Endothelial cell of umbilical vein (primary cell): Measurements from ENCODE around the gene HOXD4. TPM values are rescaled to one million over a fixed set of nuclear protein-coding genes. Genes with fewer than 3 reads are reported as not detected.

Experiments used
- BruUV-seq: library from RNA; stranded (reverse); fragments of 400-500 nt; replicated peaks from 2 replicates; lab custom pipeline; 2021; lab: Mats Ljungman, UMichigan
- CTCF ChIA-PET: fragments of 300-600, 350-600 bp; sonication (Branson Sonifier 250); formaldehyde crosslinking; loops from one replicate; lab custom pipeline; 2021; ENCODE audit warnings: antibody characterized with exemption, inconsistent platforms; lab: Charles Lee
- POLR2A ChIA-PET: fragments of 300-600, 350-600 bp; sonication (Branson Sonifier 250); formaldehyde crosslinking; loops from one replicate; lab custom pipeline; 2021; ENCODE audit warnings: antibody characterized with exemption, inconsistent platforms; lab: Charles Lee
- DNase-seq: peaks from one replicate; pipeline ENCODE4 v3.0.0-alpha.2; 2011; ENCODE audit warnings: low read depth, low spot score
- FAIRE-seq: peaks from 2 replicates; lab custom pipeline; 2011; peaks lifted over from hg19 to GRCh38; lab: Jason Lieb, UNC
- H2AFZ ChIP-seq: 2 replicates; pipeline ENCODE4 v1.6.0; 2012; ENCODE audit warnings: low read depth, low read length, control low read depth, inconsistent platforms
- H3K27ac ChIP-seq: 2 replicates; pipeline ENCODE4 v1.5.1; 2011; ENCODE audit warnings: low read depth, mild to moderate bottlenecking, control low read depth, low read length, moderate library complexity; ENCODE audit not compliant: insufficient read depth
- H3K27me3 ChIP-seq, 2 experiments: 2 replicates each; pipeline versions ENCODE4 v1.6.0 to v1.6.1; 2011; ENCODE audit warnings: low read length in 2 of 2, mixed read lengths in 1 of 2; ENCODE audit not compliant: control insufficient read depth in 2 of 2, insufficient read depth in 2 of 2
- H3K36me3 ChIP-seq, 2 experiments: 2 replicates in 1 of 2; 3 replicates in 1 of 2; pipeline ENCODE4 v1.5.1; 2011; ENCODE audit warnings: low read length in 2 of 2, mild to moderate bottlenecking in 1 of 2, moderate library complexity in 1 of 2; ENCODE audit not compliant: control insufficient read depth in 2 of 2, insufficient read depth in 2 of 2; ENCODE audit errors: extremely low read depth in 1 of 2
- H3K4me1 ChIP-seq: 3 replicates; pipeline ENCODE4 v1.5.1; 2011; ENCODE audit warnings: mild to moderate bottlenecking, low read length; ENCODE audit not compliant: control insufficient read depth, insufficient read depth; ENCODE audit errors: extremely low read depth
- H3K4me2 ChIP-seq: 2 replicates; pipeline ENCODE4 v1.6.1; 2011; ENCODE audit warnings: low read length, control low read depth, mixed read lengths; ENCODE audit not compliant: insufficient read depth
- H3K4me3 ChIP-seq, 3 experiments: fragments of 200-600 bp in 1 of 3; sonication (generic), shearing (Covaris generic) in 1 of 3; replicated peaks in 1 of 3; 2 replicates each; pipeline ENCODE4 v1.5.1; 2011 to 2016; ENCODE audit warnings: control low read depth in 3 of 3, low read length in 3 of 3, mild to moderate bottlenecking in 2 of 3, inconsistent platforms in 1 of 3, low read depth in 1 of 3, moderate library complexity in 1 of 3; ENCODE audit not compliant: insufficient read depth in 1 of 3
- H3K79me2 ChIP-seq: 2 replicates; pipeline ENCODE4 v1.6.0; 2012; ENCODE audit warnings: low read length, inconsistent platforms; ENCODE audit not compliant: control insufficient read depth, insufficient read depth
- H3K9ac ChIP-seq: replicated peaks from 2 replicates; pipeline ENCODE3; 2011; ENCODE audit warnings: low read length, control low read depth; ENCODE audit not compliant: insufficient read depth; ENCODE audit errors: extremely low read depth
- H3K9me1 ChIP-seq: replicated peaks from 3 replicates; pipeline ENCODE4 v1.6.0; 2011; ENCODE audit warnings: mild to moderate bottlenecking, low read length; ENCODE audit not compliant: control insufficient read depth, insufficient read depth; ENCODE audit errors: extremely low read depth
- H3K9me3 ChIP-seq: replicated peaks from 2 replicates; pipeline ENCODE4 v1.5.1; 2012; ENCODE audit warnings: low read length, inconsistent platforms; ENCODE audit not compliant: control insufficient read depth, insufficient read depth
- H4K20me1 ChIP-seq: replicated peaks from 2 replicates; pipeline ENCODE3; 2011; ENCODE audit warnings: mild to moderate bottlenecking, low read length; ENCODE audit not compliant: control insufficient read depth, insufficient read depth; ENCODE audit errors: extremely low read depth
- EZH2 ChIP-seq: IDR thresholded peaks from 2 replicates; pipeline ENCODE4 v1.6.1; 2012; ENCODE audit warnings: borderline replicate concordance, low read depth, mild to moderate bottlenecking, moderate library complexity, low read length, inconsistent platforms; ENCODE audit not compliant: severe bottlenecking
- MYC ChIP-seq: IDR thresholded peaks from one replicate; pipeline ENCODE4 v1.6.1; 2011; ENCODE audit warnings: mild to moderate bottlenecking, low read depth, low read length
- dilution Hi-C: fragments of 300-500 bp; cut with MboI; formaldehyde crosslinking; loops from one replicate; pipeline ENCODE4 v1.15.0; 2019; ENCODE audit warnings: low sequenced_read_pairs; ENCODE audit not compliant: extremely low pct_ligation_motif_present
- intact Hi-C: fragments of 100-400 bp; cut with micrococcal nuclease; formaldehyde crosslinking; loops from one replicate; pipeline ENCODE4 v1.10.0; 2022
- polyA plus RNA-seq, 4 experiments: library from polyadenylated mRNA; depleted of rRNA in 3 of 4; stranded (reverse) in 3 of 4; unstranded in 1 of 4; fragments of >200 nt; gene quantifications; 2 replicates each; pipeline versions ENCODE4 v1.2.1 to v1.2.3, GENCODE V29; 2011 to 2012; ENCODE audit warnings: missing spikeins in 1 of 4
- total RNA-seq: library from RNA; stranded (reverse); gene quantifications from 2 replicates; pipeline ENCODE4 v1.2.3, GENCODE V29; 2021
- TF ChIP-seq, protein P1 (sequence below): IDR thresholded peaks from 2 replicates; pipeline ENCODE4 v1.6.1; 2011; ENCODE audit not compliant: insufficient read depth, insufficient read length
- TF ChIP-seq, protein P2 (sequence below), 2 donors: IDR thresholded peaks; 1 replicate in 1 of 2; 2 replicates in 1 of 2; pipeline ENCODE4 v1.5.1; 2011; ENCODE audit warnings: low read length in 2 of 2, mild to moderate bottlenecking in 2 of 2, moderate library complexity in 2 of 2, control low read depth in 1 of 2, inconsistent platforms in 1 of 2, low read depth in 1 of 2; ENCODE audit not compliant: insufficient read depth in 1 of 2; ENCODE audit errors: extremely low read depth in 1 of 2

Gene HOXD4
- total and polyA plus RNA-seq, 2 donors (not counting 3 experiments of a cell fraction or from before 2014, with no cell fraction given), result 7.6 to 13.7 TPM

DNA sequence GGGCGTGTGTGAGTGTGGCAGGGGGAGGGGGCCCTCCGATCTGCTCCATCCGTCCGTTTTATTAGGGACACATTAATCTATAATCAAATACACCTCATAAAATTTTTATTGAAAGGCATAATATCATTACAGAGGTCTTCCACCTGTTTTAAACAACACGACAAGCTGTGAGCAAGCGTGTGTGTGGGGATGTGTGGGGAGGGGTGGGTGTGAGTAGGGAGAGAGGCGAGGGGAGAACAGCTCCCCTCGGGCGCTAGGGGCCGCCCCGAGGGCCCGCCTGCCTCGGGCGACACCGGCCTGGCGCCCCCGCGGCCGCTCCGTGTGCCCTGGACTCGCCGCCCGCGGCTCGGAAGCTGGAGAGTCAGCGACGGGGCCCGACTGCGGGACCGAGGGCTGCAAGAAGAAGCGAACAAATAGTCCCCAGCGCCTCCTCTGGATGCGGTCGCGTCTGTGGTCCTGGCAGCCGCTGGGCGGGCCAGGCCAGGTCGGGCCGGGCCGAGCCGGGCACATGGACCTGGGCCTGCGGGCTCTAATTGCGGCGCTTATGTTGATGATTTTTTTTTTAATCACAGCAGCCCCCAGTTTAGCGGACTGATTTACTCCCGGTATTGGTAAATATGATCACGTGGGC lies 29.2 kb upstream of the HOXD4 start:
- no peaks in the 10 kb centered on the region for H3K79me2 ChIP-seq
- DNase-seq, result no peak
- CTCF ChIA-PET, result interaction anchor here (0.9 to 4.7 kb wide), 14 partner anchors 9 to 1040 kb away, joined by 3 to 28 read pairs (median 8); no protein-coding TSS in a partner anchor
- peaks cover 44 to 54% of the 10 kb centered on the region in 2 experiments for H3K27me3 ChIP-seq
- H3K27ac ChIP-seq, result no peak overlapping the region
- H3K4me1 ChIP-seq, result peaks cover 12% of the 10 kb centered on the region
- TF ChIP-seq, protein P1, sequence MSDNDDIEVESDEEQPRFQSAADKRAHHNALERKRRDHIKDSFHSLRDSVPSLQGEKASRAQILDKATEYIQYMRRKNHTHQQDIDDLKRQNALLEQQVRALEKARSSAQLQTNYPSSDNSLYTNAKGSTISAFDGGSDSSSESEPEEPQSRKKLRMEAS, result no peak
- peak; percentile 0 for TF ChIP-seq EZH2
- TF ChIP-seq, protein P2, sequence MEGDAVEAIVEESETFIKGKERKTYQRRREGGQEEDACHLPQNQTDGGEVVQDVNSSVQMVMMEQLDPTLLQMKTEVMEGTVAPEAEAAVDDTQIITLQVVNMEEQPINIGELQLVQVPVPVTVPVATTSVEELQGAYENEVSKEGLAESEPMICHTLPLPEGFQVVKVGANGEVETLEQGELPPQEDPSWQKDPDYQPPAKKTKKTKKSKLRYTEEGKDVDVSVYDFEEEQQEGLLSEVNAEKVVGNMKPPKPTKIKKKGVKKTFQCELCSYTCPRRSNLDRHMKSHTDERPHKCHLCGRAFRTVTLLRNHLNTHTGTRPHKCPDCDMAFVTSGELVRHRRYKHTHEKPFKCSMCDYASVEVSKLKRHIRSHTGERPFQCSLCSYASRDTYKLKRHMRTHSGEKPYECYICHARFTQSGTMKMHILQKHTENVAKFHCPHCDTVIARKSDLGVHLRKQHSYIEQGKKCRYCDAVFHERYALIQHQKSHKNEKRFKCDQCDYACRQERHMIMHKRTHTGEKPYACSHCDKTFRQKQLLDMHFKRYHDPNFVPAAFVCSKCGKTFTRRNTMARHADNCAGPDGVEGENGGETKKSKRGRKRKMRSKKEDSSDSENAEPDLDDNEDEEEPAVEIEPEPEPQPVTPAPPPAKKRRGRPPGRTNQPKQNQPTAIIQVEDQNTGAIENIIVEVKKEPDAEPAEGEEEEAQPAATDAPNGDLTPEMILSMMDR (IDR thresholded peaks at IDR 0.05; ENCODE audit: extremely low read depth in 1 of 2, insufficient read depth in 1 of 2, low read depth in 1 of 2, low read length in 2 of 2), result peak in 1 of 2 donors; percentile 9
- TF ChIP-seq MYC, result no peak
- POLR2A ChIA-PET, result interaction anchor here (1.1 kb wide), 1 partner anchor 1141 kb away, joined by 3 read pairs; no protein-coding TSS in a partner anchor
- no peaks in the 10 kb centered on the region for H4K20me1 ChIP-seq
- H3K9me3 ChIP-seq, result no peaks in the 10 kb centered on the region
- H3K4me3 ChIP-seq, result peak overlapping the region; percentile 49 to 77 (median 61)
- H3K9ac ChIP-seq, result peak overlapping the region; percentile 17
- no peaks in the 10 kb centered on the region for H3K9me1 ChIP-seq
- intact Hi-C loops, result no loop called here
- peak; percentile 76 for FAIRE-seq
- H3K4me2 ChIP-seq, result peak overlapping the region; percentile 80
- peak overlapping the region; percentile 89 for H2AFZ ChIP-seq
- H3K36me3 ChIP-seq, result no peaks in the 10 kb centered on the region
- dilution Hi-C loops, result no loop called here
- no TSS peak for BruUV-seq
